Stimulated activated CD4-positive, alpha-beta T cell treated with anti-CD3 and anti-CD28 coated beads, Interleukin-1b, Interleukin-23, amount 100 ng/mL, for 1 hour (primary cell): ENCODE results near the gene FCGR3A.
"Not testable (repeated sequence)": the region's sequence is repeated elsewhere in the genome, so short reads cannot be mapped to it uniquely, and the experiment has no call there.

Experiments used
- DNase-seq, 2 donors: peaks; one replicate each; pipeline ENCODE4 v3.0.0-alpha.2; 2020; ENCODE audit warnings: low read depth in 2 of 2

FCGR3A gene

GRCh38 chr1:161530671-161531641, 18.7 kb downstream of the FCGR3A start:
- DNase-seq = peak; percentile 77 to 90

- DNase-seq = peak in 1 of 2 donors; percentile 67
Observed at GRCh38 chr1:161530158-161530557, 19.5 kb downstream of the FCGR3A start.

GRCh38 chr1:161529463-161530104, 20.0 kb downstream of the FCGR3A start:
- not testable (repeated sequence) for DNase-seq

- DNase-seq = not testable (repeated sequence)
Observed at GRCh38 chr1:161528550-161528949, 21.1 kb downstream of the FCGR3A start.

- DNase-seq = not testable (repeated sequence)
Observed at GRCh38 chr1:161525918-161526317, 23.7 kb downstream of the FCGR3A start.

GRCh38 chr1:161525321-161525720, 24.3 kb downstream of the FCGR3A start:
- DNase-seq = not testable (repeated sequence)

GRCh38 chr1:161524742-161525291, 24.8 kb downstream of the FCGR3A start:
- not testable (repeated sequence) for DNase-seq

- peak; percentile 45 to 72 for DNase-seq
Observed at GRCh38 chr1:161523817-161524741, 25.5 kb downstream of the FCGR3A start, which contains the start of gene HSPA6. Gene HSPA6, plus strand, starts transcription at chr1:161524540. Its CDS starts 119 bp downstream, at chr1:161524659.

GRCh38 chr1:161523041-161523816, 26.4 kb downstream of the FCGR3A start:
- DNase-seq = not testable (repeated sequence)

- not testable (repeated sequence) for DNase-seq
Observed at GRCh38 chr1:161513953-161514352, 35.7 kb downstream of the FCGR3A start.

- not testable (repeated sequence) for DNase-seq
Observed at GRCh38 chr1:161513448-161513780, 36.2 kb downstream of the FCGR3A start.

GRCh38 chr1:161512636-161513447, 36.8 kb downstream of the FCGR3A start:
- not testable (repeated sequence) for DNase-seq

GRCh38 chr1:161511756-161512060, 37.9 kb downstream of the FCGR3A start:
- no peak for DNase-seq

GRCh38 chr1:161511018-161511755, 38.4 kb downstream of the FCGR3A start:
- no peak for DNase-seq

- no peak for DNase-seq
Observed at GRCh38 chr1:161510477-161510876, 39.1 kb downstream of the FCGR3A start.

GRCh38 chr1:161506336-161507223, 43.0 kb downstream of the FCGR3A start:
- no peak for DNase-seq

GRCh38 chr1:161505686-161506085, 43.9 kb downstream of the FCGR3A start:
- DNase-seq = no peak

- no peak for DNase-seq
Observed at GRCh38 chr1:161503394-161503748, 46.2 kb downstream of the FCGR3A start.
